Measurements from ENCODE around the gene ENTREP3. TPM values are rescaled to one million over a fixed set of nuclear protein-coding genes. Genes with fewer than 3 reads are reported as not detected.

Gene ENTREP3
- total RNA-seq, 1 donor from 2014 or later, result 13.9 TPM

- Histone ChIP-seq H3K27ac (replicated peaks) (no peak overlapping the region), H3K4me3 (no peak overlapping the region), H3K27me3 (ENCODE audit: low read depth) (no peaks in the 10 kb centered on the region), H3K4me1 (peaks cover 46% of the 10 kb centered on the region), H3K36me3 (peaks cover 74% of the 10 kb centered on the region), H3K9me3 (replicated peaks) (no peaks in the 10 kb centered on the region)
- no peak for DNase-seq
- intact Hi-C loops (cut with micrococcal nuclease), result no loop called here
- no peak for TF ChIP-seq CTCF (IDR thresholded peaks at IDR 0.05; ENCODE audit: borderline replicate concordance)
Observed at GRCh38 chr1:155268630-155269029, 13.3 kb upstream of the ENTREP3 start.

GRCh38 chr1:155267373-155267772 is 12.1 kb upstream of the ENTREP3 start:
- H3K4me3 ChIP-seq, result no peak overlapping the region
- H3K9me3 ChIP-seq (replicated peaks), result no peaks in the 10 kb centered on the region
- H3K27me3 ChIP-seq (ENCODE audit: low read depth), result no peaks in the 10 kb centered on the region
- peaks cover 82% of the 10 kb centered on the region for H3K36me3 ChIP-seq
- DNase-seq, result no peak
- H3K27ac ChIP-seq (replicated peaks), result peak overlapping the region; percentile 60
- intact Hi-C loops (cut with micrococcal nuclease), result no loop called here
- peaks cover 43% of the 10 kb centered on the region for H3K4me1 ChIP-seq
- no peak for TF ChIP-seq CTCF (IDR thresholded peaks at IDR 0.05; ENCODE audit: borderline replicate concordance)

- Histone ChIP-seq H3K4me1 (peaks cover 40% of the 10 kb centered on the region), H3K27ac (replicated peaks) (peak overlapping the region; percentile 60), H3K9me3 (replicated peaks) (no peaks in the 10 kb centered on the region), H3K36me3 (peaks cover 82% of the 10 kb centered on the region), H3K27me3 (ENCODE audit: low read depth) (no peaks in the 10 kb centered on the region), H3K4me3 (no peak overlapping the region)
- no peak for DNase-seq
- TF ChIP-seq CTCF (IDR thresholded peaks at IDR 0.05; ENCODE audit: borderline replicate concordance), result no peak
- intact Hi-C loops (cut with micrococcal nuclease), result no loop called here
Observed at GRCh38 chr1:155266553-155266952, 11.3 kb upstream of the ENTREP3 start.

- Histone ChIP-seq H3K27ac (replicated peaks) (peak overlapping the region; percentile 91), H3K27me3 (ENCODE audit: low read depth) (no peaks in the 10 kb centered on the region), H3K4me3 (peak overlapping the region; percentile 92), H3K36me3 (peaks cover 66% of the 10 kb centered on the region), H3K4me1 (peaks cover 43% of the 10 kb centered on the region), H3K9me3 (replicated peaks) (no peaks in the 10 kb centered on the region)
- intact Hi-C loops (cut with micrococcal nuclease), result no loop called here
- no peak for DNase-seq
- TF ChIP-seq CTCF (IDR thresholded peaks at IDR 0.05; ENCODE audit: borderline replicate concordance), result no peak
Observed at GRCh38 chr1:155263067-155263466, 7.8 kb upstream of the ENTREP3 start.

GRCh38 chr1:155261852-155262673 is 6.8 kb upstream of the ENTREP3 start, which contains the start of gene SCAMP3:
TSS of gene SCAMP3 (minus strand) at chr1:155262360. CDS start at chr1:155262151, 209 bp downstream.
- H3K36me3 ChIP-seq, result peaks cover 66% of the 10 kb centered on the region
- DNase-seq, result peak; percentile 94
- no peaks in the 10 kb centered on the region for H3K27me3 ChIP-seq (ENCODE audit: low read depth)
- H3K4me3 ChIP-seq, result peak within 1 kb of the TSS; percentile 92
- peaks cover 33% of the 10 kb centered on the region for H3K4me1 ChIP-seq
- peak within 1 kb of the TSS; percentile 91 for H3K27ac ChIP-seq (replicated peaks)
- no peak for TF ChIP-seq CTCF (IDR thresholded peaks at IDR 0.05; ENCODE audit: borderline replicate concordance)
- intact Hi-C loops (cut with micrococcal nuclease), result no loop called here
- H3K9me3 ChIP-seq (replicated peaks), result no peaks in the 10 kb centered on the region

Data from left ventricle myocardium inferior (tissue), 1 donor.